GM12875 (cell line): ENCODE data around the gene ZNF827.

Experiments
- H3K4me3 ChIP-seq: one replicate; pipeline ENCODE4 v1.5.1; 2011; ENCODE audit warnings: low read depth, low read length, control low read depth
- TF ChIP-seq, protein P1 (sequence below): IDR thresholded peaks from 2 replicates; pipeline ENCODE4 v1.5.1; 2011; ENCODE audit warnings: low read depth, mild to moderate bottlenecking, control low read depth, inconsistent platforms, low read length, moderate library complexity, borderline replicate concordance; ENCODE audit not compliant: insufficient read depth

The ZNF827 gene

DNA sequence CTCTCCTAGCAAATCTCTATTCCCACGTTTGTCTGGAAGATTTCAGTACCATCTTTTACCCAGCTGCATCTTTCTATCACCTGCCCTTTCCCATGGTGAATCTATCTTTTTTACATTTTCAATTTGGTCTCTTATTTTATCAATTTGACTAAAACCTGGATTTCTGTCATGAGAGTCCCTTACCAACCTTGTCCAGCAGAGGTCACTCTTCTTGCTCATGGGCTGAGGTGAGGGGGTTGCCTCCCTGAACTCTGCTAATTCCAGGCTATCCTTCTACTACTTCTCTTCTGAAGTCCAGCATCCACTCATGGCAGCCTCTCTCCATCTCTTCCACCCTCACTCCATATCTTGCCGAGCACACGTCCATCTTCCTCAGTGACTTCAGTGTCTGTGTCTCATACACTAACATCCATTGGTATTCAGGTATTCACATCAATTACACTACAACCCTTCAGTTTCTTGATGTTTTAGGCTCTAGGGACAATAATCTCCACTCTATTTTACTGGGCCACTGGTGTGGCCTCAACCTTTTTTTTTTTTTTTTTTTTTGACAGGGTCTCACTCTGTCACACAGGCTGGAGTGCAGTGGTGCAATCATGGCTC is 17.8 kb upstream of the ZNF827 start:
- H3K4me3 ChIP-seq: no peak overlapping the region
- TF ChIP-seq, protein P1, sequence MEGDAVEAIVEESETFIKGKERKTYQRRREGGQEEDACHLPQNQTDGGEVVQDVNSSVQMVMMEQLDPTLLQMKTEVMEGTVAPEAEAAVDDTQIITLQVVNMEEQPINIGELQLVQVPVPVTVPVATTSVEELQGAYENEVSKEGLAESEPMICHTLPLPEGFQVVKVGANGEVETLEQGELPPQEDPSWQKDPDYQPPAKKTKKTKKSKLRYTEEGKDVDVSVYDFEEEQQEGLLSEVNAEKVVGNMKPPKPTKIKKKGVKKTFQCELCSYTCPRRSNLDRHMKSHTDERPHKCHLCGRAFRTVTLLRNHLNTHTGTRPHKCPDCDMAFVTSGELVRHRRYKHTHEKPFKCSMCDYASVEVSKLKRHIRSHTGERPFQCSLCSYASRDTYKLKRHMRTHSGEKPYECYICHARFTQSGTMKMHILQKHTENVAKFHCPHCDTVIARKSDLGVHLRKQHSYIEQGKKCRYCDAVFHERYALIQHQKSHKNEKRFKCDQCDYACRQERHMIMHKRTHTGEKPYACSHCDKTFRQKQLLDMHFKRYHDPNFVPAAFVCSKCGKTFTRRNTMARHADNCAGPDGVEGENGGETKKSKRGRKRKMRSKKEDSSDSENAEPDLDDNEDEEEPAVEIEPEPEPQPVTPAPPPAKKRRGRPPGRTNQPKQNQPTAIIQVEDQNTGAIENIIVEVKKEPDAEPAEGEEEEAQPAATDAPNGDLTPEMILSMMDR: peak; percentile 81

DNA sequence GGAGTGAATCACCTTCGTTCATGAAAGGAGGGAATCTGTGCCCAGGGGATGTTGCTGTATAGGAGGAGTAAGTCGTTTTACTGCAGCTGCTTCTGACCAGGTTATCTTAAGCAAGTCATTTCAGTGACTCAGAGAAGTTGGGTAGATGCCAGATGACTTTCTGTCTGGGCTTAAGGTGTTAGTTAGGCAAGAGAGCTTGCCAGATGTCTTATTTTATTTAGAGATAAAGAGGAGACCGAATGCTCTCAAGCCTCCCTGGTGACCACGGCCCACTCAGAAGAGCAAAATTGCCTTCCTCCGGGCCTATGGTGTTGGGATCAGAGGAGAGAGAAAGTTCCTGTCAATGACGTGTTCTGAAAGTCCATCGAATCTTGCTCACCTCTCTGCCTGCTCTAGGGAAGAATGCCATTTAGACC is 16.3 kb upstream of the ZNF827 start:
- TF ChIP-seq, protein P1: no peak
- no peak overlapping the region for H3K4me3 ChIP-seq

DNA sequence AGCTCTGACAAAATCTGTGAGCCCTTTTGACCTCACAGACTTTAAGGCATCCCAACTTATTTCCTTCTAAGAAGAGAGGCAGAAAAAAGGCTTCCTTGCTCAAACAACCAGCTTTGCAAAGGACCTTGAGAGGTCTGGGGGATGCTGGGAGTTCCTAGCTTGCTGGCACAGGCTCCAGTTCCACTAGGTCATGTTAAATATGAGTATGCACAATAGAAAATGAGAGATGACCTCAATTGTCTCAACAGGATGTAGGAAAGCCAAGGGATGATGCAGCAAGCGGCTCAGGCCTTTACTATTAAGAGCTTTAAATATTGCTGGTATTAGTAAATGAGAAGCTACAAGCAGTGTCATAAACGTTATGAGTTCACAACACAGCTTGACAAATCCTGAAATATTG is 13.3 kb upstream of the ZNF827 start:
- no peak overlapping the region for H3K4me3 ChIP-seq
- TF ChIP-seq, protein P1: no peak

DNA sequence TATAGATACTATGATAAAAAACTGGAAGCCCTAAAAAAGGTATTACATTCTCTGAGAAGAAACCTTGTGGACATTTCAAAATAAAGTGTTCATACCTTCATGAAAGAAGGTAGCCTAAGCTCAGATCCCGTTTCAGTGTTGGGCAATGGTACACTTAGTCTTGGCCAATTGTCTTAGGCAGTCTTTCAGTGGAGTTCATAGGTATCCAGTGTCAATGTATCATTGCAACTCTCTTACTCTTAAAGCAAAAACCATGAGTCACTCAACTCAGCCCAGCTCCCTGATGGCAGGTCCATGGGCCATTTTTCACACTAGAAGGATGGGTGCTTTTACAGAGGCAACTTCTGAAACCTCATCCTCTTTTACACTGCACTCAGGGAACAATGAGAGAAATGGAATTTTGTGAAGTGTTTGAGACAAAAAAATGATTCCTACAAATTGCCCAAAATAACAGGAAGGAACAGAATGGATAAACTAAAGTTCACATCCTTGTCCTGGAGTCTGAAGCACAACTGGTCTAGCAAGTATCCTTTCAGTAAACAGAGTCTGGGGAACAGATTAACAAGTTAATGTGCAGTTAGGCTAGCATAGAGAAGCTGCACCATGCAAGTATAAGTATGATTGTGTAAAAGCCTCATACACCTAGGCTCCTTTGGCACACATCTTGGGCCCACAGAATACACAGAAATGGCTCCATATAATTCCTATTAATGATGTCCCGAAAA is 7.0 kb upstream of the ZNF827 start:
- TF ChIP-seq, protein P1: no peak
- no peak overlapping the region for H3K4me3 ChIP-seq

DNA sequence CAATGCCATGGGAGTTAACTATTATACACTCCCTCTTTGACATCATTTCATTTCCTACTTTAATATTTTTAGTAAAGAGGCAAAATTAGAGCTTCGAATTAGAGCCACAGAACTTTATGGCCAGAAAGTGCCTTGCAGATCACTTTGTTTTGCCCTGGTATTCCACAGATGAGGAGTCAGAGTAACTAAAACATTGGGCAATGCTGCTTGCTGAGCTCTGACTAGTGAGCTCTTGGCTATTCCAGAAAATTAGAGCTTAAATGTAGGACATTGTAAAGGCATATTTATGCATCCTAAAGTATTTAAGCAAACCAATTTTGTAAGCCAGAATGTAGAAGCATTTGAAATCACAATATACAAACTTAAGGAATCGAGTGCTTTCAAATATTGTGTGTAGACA is 6.3 kb upstream of the ZNF827 start:
- TF ChIP-seq, protein P1: no peak
- H3K4me3 ChIP-seq: no peak overlapping the region

DNA sequence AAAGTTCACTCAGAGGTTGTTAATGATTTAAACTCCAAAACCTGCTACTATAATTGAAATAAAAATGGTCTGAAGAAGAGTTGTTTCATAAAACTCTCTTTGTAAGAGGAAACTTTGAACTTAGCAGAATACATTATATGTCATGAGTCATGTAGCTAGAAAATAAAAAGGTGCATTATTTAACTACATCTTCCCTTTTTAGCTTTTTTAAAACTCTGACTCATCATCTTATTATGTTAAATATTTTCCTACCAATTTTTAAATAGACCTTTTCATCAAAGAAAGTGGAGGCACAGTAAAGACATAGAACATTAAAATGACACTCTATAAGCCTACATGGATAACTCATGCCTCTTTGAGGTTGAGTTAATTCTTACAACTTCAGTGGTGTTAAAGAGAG is 1.2 kb upstream of the ZNF827 start:
- H3K4me3 ChIP-seq: no peak overlapping the region
- TF ChIP-seq, protein P1: no peak

DNA sequence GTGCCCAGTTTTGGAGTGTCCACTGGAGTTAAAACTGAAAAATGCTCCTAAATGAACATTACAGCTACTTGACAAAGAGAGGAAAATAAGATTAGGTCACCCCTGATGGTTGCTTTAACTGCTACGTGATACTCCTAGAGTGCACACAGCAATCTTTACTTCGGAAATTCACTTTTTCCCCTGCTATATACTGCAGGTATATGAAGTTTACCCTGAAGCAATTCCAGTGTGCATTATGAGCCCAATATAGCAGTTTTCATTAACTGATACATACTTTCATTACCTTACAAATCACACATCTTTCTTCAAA is 773 bp upstream of the ZNF827 start:
- TF ChIP-seq, protein P1: no peak
- H3K4me3 ChIP-seq: no peak overlapping the region
